Measurements from ENCODE around the gene GALNT2.

Gene GALNT2

DNA sequence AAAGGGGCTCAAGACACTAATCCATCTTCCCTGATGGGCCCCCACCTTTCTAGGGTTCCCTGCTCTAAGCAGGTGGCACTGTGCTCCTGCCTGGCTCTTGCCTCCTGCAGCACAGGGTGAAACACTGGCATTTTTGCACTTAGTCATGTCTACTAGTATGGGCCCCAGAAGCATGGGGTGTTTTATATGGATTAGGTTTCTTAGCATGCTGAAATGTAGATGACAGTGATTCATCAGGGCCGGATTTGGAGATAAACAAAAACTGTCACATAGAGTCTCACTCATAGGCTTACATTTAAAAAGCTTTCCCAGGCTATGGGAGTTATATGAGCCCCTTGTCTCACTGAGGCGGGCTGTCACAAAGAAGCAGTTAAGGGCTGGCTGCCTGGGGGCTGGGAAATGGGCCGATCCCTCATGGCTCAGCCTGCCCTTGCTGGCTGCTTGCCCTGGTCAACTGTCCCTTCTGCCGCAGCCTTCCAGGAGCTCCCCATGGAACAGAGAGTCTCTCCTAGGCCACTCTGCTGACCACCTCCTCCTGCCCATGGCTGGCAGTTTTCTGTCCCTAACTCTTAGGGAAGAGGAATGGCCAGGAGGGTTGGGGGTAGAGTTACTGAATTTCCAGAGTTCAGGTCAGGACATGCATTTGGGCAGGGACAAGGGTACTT, 6.5 kb downstream of the GALNT2 start:
- DNase-seq: no peak

- no peak for DNase-seq
Observed at GRCh38 chr1:230074270-230074669, 7.2 kb downstream of the GALNT2 start.

DNA sequence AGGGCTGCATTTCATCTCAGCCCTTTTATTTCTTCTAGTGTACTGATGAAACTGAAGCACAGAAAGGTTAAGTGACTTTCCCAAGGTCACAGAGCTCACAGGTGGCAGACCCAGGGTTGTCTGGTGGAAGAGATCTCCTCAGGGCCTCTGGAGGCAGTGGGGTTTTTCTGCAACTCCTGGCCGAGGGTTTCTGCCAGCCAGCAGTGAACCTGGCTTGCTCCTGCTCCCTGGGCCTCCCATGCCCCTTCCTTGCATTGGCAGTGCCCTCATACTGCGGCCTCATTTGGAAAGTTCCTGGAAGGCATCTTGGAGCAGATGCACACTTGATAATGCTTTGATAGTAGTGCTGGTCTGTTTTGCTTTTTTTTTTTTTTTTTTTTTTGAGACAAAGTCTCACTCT, 7.7 kb downstream of the GALNT2 start:
- no peak for DNase-seq

DNA sequence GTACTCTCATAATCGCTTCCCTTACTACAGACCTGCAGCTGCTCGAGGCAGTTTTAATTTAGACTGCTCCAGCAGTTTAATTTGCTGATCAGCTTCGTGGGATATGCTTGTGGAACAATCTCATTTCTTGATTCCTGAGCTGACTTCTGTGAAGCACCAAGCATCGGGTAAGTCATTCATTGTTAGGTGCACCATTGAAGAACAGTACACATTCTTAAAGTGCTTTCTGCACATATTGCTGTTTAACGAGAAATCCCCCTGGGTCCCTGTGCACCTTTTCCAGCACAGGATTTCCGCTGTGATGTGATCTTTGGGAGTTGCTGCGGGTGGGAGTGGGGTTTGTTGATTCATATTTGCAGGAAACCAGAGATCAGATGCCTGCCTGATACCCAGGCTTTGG, 9.1 kb downstream of the GALNT2 start:
- no peak for DNase-seq

DNA sequence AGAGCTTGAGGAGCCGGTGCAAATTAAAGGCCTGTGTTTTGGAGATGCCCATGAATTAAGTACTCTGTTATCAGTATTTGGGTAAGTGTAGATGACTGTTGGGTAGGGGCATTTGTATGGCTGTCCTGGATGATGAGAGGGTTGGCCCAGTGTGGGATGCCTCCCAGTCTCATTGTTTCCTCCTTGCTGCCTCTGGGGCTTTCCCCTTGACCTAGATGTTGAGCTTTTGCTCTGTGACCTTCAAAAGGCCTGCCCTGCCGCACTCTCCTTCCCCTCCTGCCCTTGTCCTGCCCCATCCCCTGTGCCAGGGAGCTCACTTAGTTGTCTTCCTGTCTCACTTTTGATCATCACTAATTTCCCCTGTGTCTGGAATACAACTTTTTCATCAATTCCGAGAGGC, 10.0 kb downstream of the GALNT2 start:
- DNase-seq: no peak

DNA sequence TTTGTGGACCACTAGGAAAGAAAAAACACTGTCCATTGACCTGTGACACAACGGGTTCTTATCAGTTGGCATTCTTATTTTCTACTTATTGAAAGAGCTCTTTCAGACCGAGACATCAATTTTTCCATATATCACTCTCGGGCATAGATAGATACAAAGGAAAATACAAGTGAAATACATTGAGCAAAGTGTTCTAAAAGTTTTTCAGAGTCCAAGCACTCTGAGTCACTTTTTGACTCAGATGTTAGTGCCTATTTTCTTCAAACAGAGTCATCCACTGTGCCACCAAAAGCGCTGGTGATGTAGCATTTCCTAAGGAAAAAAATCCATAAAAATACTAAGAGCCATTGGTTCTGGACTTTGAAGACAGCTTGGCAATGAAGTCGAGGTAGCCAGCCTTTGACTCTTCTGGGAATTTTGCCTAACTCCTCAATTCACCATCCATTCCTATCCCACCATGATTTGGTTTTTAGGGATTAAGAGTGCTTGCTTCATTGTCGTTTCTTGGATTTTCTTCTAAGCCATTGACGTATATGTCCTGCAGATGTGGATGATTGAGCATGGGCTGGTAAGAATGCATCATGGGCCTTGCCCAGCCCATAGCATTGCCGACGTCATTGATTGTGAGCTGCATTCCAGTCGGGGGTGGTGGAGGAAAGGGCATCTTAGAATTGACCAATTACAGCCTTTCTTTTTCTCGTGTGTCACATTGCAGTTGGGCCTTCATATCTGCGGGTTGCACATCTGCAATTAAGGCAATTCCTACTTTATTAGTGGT, 10.6 kb downstream of the GALNT2 start:
- no peak for DNase-seq

- DNase-seq: no peak
Observed at GRCh38 chr1:230079199-230080024, 12.4 kb downstream of the GALNT2 start.

GRCh38 chr1:230080822-230081221, 13.8 kb downstream of the GALNT2 start:
- no peak for DNase-seq

- no peak for DNase-seq
Observed at GRCh38 chr1:230081751-230082150, 14.7 kb downstream of the GALNT2 start.

DNA sequence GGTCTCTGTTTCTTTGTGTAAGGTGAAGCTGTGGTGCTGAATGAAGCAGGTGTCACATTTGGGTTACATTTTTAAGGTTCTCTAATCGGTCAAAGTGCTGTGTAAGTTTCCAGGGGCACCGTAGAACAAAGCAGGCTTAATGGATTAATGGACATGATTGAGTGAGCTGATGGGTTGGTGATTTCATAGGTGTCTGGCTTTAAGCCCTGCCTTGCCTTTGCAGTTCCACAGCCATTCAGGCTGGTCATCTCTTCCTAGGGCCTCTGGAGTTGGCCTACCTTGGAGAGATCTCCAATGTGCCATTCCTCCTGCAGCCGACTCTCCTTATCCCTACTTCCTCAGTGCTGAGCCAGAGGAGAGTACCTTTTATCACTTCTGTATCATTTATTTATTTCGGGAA, 15.2 kb downstream of the GALNT2 start:
- no peak for DNase-seq

DNA sequence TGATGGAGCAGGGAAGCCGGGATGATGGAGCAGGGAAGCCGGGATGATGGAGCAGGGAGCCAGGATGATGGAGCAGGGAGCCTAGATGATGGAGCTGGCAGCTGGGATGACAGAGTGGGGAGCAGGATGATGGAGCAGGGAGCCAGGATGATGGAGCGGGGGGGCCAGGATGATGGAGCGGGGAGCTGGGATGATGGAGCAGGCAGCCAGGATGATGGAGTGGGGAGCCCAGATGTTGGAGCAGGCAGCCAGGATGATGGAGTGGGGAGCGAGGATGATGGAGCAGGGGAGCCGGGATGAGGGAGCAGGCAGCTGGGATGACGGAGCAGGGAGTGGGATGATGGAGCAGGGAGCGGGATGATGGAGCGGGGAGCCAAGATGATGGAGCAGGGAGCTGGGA, 16.0 kb downstream of the GALNT2 start:
- no peak for DNase-seq

GRCh38 chr1:230083746-230084407, 16.8 kb downstream of the GALNT2 start:
- DNase-seq: no peak

- DNase-seq: peak; percentile 78
Observed at GRCh38 chr1:230084408-230085177, 17.6 kb downstream of the GALNT2 start.

DNA sequence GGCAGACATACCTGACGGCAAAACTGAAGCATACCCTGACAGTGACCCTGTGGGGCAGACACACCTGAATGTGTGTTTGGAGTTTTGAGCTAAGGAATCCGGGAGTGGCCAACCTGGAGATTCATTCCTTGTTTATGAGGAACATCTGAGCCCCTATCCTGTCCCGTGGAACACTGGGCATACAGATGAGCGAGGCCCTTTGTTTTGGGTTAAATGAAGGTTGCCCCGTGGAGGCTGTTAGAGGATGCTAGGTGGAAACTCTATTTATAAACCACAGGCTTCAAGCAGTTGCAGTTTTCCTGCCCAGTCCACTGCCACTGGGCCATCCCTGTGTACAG, 18.1 kb downstream of the GALNT2 start:
- DNase-seq: no peak

DNA sequence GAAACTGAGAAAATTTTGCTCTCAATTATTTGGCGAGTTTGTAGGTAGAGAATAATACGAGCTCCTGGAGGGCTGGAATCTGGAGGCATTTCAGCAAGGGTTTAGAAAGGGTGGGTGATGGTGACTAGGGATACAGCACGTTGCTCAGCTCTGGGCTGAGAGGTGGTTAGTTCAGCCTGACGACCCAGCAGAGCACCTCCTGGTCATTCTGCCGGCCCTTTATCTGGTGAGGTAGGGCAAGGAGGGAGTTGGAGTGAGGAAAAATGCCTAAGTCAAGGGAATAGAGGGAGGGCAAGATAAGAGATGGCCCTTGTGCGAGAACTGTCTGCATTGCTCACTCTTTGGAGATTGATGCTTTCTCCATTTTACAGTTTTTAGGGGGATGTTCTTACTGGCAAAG, 19.1 kb downstream of the GALNT2 start:
- DNase-seq: no peak

GRCh38 chr1:230087028-230087716, 20.1 kb downstream of the GALNT2 start:
- DNase-seq: no peak

GRCh38 chr1:230087717-230088105, 20.7 kb downstream of the GALNT2 start:
- DNase-seq: no peak

DNA sequence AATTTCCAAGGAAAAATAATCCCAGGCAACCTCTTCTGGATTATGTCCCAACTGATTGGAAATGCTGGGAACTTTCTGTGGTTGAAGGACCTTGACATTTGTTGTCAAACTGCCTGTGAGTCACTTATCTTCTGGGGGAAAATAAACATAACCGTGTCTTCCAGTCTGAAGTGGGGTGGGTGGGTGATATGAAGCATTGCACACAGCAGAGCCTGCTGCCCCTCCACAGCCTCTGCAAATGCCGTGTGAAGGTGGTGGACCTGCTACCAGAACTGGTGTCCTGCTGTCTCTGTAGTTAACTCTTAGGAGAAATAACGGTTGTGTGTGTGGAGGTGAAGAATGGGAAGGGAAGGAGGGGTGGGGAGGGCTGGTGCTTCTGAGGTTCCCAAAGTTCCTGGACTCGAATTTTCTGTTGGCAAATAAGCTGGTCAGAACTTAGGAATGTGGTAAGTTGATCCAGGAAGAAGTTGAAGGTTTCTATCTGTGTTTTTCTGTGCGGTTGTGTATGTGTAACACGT, 23.2 kb downstream of the GALNT2 start:
- DNase-seq: no peak

DNA sequence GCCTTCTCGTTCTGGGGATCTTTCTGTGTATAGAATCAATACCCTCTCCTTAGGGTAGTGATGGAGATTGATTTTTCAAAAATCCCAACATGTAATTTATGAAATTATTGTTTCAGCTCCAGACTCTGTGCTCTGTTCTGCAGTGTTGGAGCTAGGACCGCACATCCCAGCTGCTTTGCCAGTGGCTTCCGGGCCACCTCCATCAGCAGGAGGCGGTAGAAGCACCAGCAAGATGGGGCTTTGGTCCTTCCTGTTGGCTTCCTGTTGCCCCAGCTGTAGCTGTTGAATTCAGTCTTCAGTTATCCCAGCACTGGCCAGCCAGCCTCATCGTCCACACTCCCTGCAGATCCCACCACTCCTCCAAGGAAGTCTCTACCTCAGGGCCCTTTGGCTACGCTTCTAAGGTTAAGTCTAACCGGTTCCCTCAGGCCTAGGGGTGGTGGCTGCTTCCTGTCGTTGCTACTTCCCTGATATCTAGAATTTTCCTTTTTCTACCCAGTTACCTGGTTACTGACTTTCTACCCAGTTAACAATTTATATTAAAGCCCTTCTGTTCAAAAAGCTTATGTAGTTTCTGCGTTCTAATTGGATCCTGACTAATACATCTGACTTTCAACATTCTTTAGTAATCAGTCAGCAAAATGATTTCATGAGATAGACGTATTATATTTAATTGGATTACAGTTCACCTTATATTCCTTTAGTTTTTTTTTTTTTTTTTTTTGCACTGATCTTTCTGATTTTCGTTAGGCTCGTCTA, 24.6 kb downstream of the GALNT2 start:
- no peak for DNase-seq

DNA sequence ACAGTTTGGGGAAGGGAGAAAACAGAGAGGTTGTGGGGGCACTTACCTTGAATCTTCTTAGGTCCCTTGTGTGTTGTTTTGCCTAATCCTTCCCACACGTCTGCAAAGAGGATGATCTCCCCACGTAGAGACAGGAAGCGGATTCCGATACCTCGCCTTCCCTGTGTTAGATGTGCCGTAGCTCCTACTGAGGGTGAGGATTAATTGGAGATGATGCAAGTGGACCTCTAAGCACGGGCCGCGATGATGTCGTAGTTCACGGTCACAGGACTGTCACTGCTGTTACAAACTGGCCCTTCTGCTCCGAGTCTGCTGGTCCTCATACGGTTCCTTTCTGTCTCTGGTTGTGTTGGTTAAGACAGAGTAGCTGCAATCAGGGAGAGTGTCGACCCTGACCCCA, 27.7 kb downstream of the GALNT2 start:
- no peak for DNase-seq

DNA sequence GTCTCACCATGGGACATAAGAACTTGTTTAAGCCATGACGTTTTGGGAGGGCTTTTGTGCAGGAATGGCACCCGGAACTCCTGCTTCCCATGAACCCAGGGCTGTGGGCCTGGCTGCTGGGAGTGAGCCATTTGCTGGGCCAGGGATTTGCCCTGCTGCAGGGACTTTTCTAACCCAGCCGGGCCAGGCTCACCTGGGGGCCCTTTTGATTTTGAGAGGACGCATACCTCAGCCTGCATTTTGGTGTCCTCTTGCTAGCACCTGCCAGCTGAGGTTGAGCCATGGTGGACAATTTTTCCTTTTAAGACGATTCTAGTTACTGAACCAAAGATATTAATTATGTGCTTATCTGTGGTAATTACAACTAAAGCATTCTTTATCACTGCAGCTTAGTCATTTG, 28.9 kb downstream of the GALNT2 start:
- no peak for DNase-seq
